Thyroid gland (tissue), 4 donors: Measurements from ENCODE around the gene MACC1. TPM values are rescaled to one million over a fixed set of nuclear protein-coding genes. Genes with fewer than 3 reads are reported as not detected.

Experiments used
- DNase-seq, 2 donors: peaks; one replicate each; pipeline ENCODE4 v3.0.0-alpha.2; 2019
- H3K27ac ChIP-seq, 3 donors: fragments of 200-600 bp; sonication (generic); 1 replicate in 2 of 3; 2 replicates in 1 of 3; pipeline ENCODE4 v1.5.1; 2016 to 2019; ENCODE audit warnings: mild to moderate bottlenecking in 1 of 3, moderate library complexity in 1 of 3
- H3K27me3 ChIP-seq: fragments of 200-600 bp; sonication (generic); one replicate; pipeline ENCODE4 v1.5.1; 2019
- H3K36me3 ChIP-seq, 2 donors: fragments of 200-600 bp; sonication (generic); one replicate each; pipeline ENCODE4 v1.5.1; 2016 to 2019
- H3K4me1 ChIP-seq, 2 donors: fragments of 200-600 bp; sonication (generic); one replicate each; pipeline ENCODE4 v1.5.1; 2017 to 2019
- H3K4me3 ChIP-seq, 3 donors: fragments of 200-600 bp; sonication (generic); replicated peaks in 1 of 3; 1 replicate in 2 of 3; 2 replicates in 1 of 3; pipeline ENCODE4 v1.5.1; 2016; ENCODE audit warnings: mild to moderate bottlenecking in 1 of 3
- H3K9me3 ChIP-seq: fragments of 200-600 bp; sonication (generic); one replicate; pipeline ENCODE4 v1.5.1; 2017
- CTCF ChIP-seq, 6 experiments: fragments of 200-600 bp in 3 of 6; fragments of 450-650 bp in 3 of 6; sonication (generic) in 3 of 6; IDR thresholded peaks; one replicate each; pipeline ENCODE4 v1.5.1; 2016 to 2019; ENCODE audit warnings: antibody characterized with exemption in 6 of 6, mild to moderate bottlenecking in 2 of 6, inconsistent platforms in 1 of 6, moderate library complexity in 1 of 6
- POLR2A ChIP-seq, 2 donors: fragments of 450-650 bp; IDR thresholded peaks; one replicate each; pipeline ENCODE4 v1.6.1; 2017; ENCODE audit warnings: antibody characterized with exemption in 2 of 2, mild to moderate bottlenecking in 2 of 2, moderate library complexity in 1 of 2
- WGBS, 2 donors: methylation state at CpG; one replicate each; pipeline ENCODE4 v1.1.5; 2017; 5-methylcytosine and 5-hydroxymethylcytosine counted together
- intact Hi-C: fragments of 100-400 bp; cut with DNase I; formaldehyde crosslinking; loops from one replicate; pipeline ENCODE4 v1.15.1; 2023
- total RNA-seq, 4 donors: library from RNA; depleted of rRNA; stranded (reverse); fragments of >200 nt; gene quantifications; one replicate each; pipeline ENCODE4 v1.2.3, GENCODE V29; 2016

Gene MACC1
- total RNA-seq, 4 donors from 2014 or later, result 2.6 to 7.7 (median 3.6) TPM

DNA sequence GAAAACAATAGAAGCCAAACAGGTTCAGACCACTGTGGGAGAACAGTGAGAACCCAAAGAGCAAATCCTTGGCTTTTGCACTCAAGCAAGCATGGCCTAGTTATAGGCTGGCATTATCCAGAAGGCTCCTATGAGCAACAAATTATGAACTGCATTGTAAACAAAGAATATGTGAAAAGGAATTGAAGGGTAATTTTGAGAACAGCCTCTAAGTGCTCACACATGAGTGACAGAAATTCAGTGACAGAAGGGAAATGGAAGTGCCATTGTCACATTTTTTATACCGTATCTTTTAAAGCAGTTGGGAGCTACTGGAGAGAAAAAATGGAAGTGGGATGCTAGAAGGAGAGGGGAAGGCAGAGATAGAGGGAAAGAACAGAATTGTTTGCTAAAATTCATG lies 114.2 kb downstream of the MACC1 start:
- H3K4me1 ChIP-seq, result no peaks in the 10 kb centered on the region
- H3K27ac ChIP-seq, result no peak overlapping the region
- H3K36me3 ChIP-seq, result no peaks in the 10 kb centered on the region
- WGBS, 2 donors, result 78 to 85% methylated on average over 1 of the region's 1 CpG
- TF ChIP-seq CTCF (IDR thresholded peaks at IDR 0.05) (no peak), POLR2A (IDR thresholded peaks at IDR 0.05) (no peak)
- no peaks in the 10 kb centered on the region for H3K9me3 ChIP-seq
- intact Hi-C loops, result no loop called here
- no peak for DNase-seq
- H3K27me3 ChIP-seq, result no peaks in the 10 kb centered on the region
- H3K4me3 ChIP-seq, result no peak overlapping the region

DNA sequence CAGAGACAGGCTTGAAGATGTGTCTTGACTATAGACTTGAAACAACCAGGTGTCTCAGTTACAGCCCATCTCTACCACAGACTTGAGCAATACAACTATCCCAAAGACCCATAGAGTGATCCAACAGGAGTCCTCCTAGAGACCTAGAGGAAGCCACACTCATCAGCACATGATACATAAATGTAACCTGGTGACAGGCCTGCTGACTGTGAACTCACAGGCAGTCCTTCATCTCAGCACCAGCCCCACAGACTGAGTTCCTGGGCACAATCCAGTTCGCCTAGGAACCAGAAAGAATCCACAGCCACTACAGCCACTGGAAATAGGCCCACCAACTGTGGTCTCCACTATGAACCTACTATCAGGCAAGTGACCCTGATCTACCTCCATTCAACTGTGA lies 121.3 kb downstream of the MACC1 start:
- TF ChIP-seq POLR2A (IDR thresholded peaks at IDR 0.05) (no peak), CTCF (IDR thresholded peaks at IDR 0.05) (no peak)
- intact Hi-C loops, result no loop called here
- Histone ChIP-seq H3K4me1 (no peaks in the 10 kb centered on the region), H3K9me3 (no peaks in the 10 kb centered on the region), H3K27me3 (no peaks in the 10 kb centered on the region), H3K4me3 (no peak overlapping the region), H3K36me3 (no peaks in the 10 kb centered on the region), H3K27ac (no peak overlapping the region)
- no peak for DNase-seq
- 85 to 100% methylated on average over 1 of the region's 1 CpG for WGBS, 2 donors

DNA sequence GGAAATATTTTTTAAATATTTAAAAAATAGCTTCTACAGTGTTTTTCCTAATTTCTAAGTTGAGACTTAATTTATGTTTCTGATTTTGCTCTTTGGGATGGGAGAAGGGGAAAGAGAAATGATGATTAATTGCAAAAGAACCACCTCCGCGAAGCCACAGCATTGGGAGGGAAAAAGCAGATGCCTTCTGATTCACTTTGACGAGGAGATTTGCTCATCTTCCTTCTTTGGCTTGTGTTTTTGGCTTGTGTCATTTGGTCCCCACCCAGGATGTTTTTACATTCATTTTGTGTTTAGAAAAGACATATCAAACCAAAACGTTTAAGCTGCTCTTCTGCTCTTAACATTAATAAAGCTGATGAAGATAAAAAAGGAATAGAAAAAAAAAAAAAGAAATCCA lies 121.7 kb downstream of the MACC1 start:
- WGBS, 2 donors, result 89 to 90% methylated on average over 4 of the region's 4 CpGs
- Histone ChIP-seq H3K9me3 (no peaks in the 10 kb centered on the region), H3K27me3 (no peaks in the 10 kb centered on the region), H3K4me3 (no peak overlapping the region), H3K4me1 (no peaks in the 10 kb centered on the region), H3K36me3 (no peaks in the 10 kb centered on the region), H3K27ac (no peak overlapping the region)
- intact Hi-C loops, result no loop called here
- no peak for DNase-seq
- TF ChIP-seq POLR2A (IDR thresholded peaks at IDR 0.05), result no peak
- TF ChIP-seq CTCF (IDR thresholded peaks at IDR 0.05), result no peak

- no peaks in the 10 kb centered on the region for H3K27me3 ChIP-seq
- H3K4me1 ChIP-seq, result no peaks in the 10 kb centered on the region
- H3K4me3 ChIP-seq, result no peak overlapping the region
- no peaks in the 10 kb centered on the region for H3K9me3 ChIP-seq
- no peak for DNase-seq
- H3K36me3 ChIP-seq, result no peaks in the 10 kb centered on the region
- 74 to 77% methylated on average over 6 of the region's 6 CpGs for WGBS, 2 donors
- no peak overlapping the region for H3K27ac ChIP-seq
- intact Hi-C loops, result no loop called here
- no peak for TF ChIP-seq CTCF (IDR thresholded peaks at IDR 0.05)
- no peak for TF ChIP-seq POLR2A (IDR thresholded peaks at IDR 0.05)
Measured at GRCh38 chr7:20089431-20089830, 127.8 kb downstream of the MACC1 start.

DNA sequence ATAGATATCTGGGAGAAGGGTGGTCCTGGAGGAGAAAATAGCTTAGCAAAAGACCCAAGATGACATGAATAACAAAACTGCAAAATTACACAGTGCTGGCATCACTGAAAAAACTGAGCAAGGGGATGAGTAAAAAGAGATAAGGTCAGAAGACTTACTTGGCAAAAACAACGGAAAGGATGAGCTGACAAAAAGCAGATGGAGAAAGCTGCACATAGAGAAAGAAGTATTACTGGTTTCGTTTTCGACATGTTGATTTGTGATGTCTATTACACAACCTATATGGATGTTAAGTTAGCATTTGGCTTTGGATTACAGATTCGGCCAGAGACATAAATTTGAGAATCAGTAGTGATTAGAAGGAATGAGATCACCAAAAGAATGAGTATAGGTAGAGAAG lies 132.1 kb downstream of the MACC1 start:
- TF ChIP-seq CTCF (IDR thresholded peaks at IDR 0.05) (no peak), POLR2A (IDR thresholded peaks at IDR 0.05) (no peak)
- Histone ChIP-seq H3K27ac (no peak overlapping the region), H3K27me3 (no peaks in the 10 kb centered on the region), H3K4me3 (no peak overlapping the region), H3K9me3 (no peaks in the 10 kb centered on the region), H3K4me1 (no peaks in the 10 kb centered on the region), H3K36me3 (no peaks in the 10 kb centered on the region)
- DNase-seq, result no peak
- intact Hi-C loops, result no loop called here
- 78 to 86% methylated on average over 4 of the region's 4 CpGs for WGBS, 2 donors

Other genes starting within 250 kb of the MACC1 start
- gene ITGB8, start 113.5 kb upstream of the MACC1 start, total RNA-seq, result 10 to 100 TPM; 14.0 to 33.6 (median 17.7) TPM